Cardiac fibroblast (primary cell): ENCODE data around the gene MAP1LC3B.

Experiments
- DNase-seq, 2 donors: peaks; one replicate each; pipeline versions ENCODE4 v3.0.0 to v3.0.0-alpha.2; 2010; ENCODE audit warnings: low read depth in 2 of 2
- H3K4me3 ChIP-seq, 2 donors: replicated peaks in 1 of 2; 1 replicate in 1 of 2; 2 replicates in 1 of 2; pipeline ENCODE4 v1.5.1; 2011; ENCODE audit warnings: low read depth in 2 of 2, low read length in 2 of 2, mild to moderate bottlenecking in 2 of 2, moderate library complexity in 1 of 2
- TF ChIP-seq, protein P1 (sequence below): IDR thresholded peaks from one replicate; pipeline ENCODE4 v1.5.1; 2011; ENCODE audit warnings: low read depth, mild to moderate bottlenecking, low read length, inconsistent platforms

Gene MAP1LC3B

DNA sequence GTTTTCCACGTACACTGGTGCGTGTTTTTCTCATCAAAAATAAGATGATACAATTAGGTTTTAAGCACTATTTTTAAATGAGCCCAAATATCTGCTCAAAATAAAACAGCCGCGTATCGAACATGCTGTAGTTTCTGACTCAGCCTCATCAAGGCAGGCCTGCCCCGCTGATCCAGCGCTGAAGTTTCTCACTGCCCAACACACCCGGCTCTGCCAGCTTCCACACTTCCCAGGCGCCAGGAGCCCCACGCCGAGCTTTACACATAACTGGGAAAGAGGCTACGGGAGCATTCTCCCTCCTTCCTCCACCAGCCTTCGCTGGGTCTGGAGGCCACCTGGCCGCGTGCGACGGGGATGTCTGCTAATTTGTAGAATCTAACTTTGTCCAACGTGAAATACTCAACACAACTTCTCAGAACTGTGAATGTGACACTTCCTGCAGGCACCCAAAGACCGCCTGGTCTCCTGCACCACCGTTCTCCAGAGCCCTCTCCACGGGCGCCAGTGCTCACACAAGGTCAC lies 42.1 kb downstream of the MAP1LC3B start:
- TF ChIP-seq, protein P1, sequence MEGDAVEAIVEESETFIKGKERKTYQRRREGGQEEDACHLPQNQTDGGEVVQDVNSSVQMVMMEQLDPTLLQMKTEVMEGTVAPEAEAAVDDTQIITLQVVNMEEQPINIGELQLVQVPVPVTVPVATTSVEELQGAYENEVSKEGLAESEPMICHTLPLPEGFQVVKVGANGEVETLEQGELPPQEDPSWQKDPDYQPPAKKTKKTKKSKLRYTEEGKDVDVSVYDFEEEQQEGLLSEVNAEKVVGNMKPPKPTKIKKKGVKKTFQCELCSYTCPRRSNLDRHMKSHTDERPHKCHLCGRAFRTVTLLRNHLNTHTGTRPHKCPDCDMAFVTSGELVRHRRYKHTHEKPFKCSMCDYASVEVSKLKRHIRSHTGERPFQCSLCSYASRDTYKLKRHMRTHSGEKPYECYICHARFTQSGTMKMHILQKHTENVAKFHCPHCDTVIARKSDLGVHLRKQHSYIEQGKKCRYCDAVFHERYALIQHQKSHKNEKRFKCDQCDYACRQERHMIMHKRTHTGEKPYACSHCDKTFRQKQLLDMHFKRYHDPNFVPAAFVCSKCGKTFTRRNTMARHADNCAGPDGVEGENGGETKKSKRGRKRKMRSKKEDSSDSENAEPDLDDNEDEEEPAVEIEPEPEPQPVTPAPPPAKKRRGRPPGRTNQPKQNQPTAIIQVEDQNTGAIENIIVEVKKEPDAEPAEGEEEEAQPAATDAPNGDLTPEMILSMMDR = no peak
- no peak for DNase-seq
- no peak overlapping the region for H3K4me3 ChIP-seq

DNA sequence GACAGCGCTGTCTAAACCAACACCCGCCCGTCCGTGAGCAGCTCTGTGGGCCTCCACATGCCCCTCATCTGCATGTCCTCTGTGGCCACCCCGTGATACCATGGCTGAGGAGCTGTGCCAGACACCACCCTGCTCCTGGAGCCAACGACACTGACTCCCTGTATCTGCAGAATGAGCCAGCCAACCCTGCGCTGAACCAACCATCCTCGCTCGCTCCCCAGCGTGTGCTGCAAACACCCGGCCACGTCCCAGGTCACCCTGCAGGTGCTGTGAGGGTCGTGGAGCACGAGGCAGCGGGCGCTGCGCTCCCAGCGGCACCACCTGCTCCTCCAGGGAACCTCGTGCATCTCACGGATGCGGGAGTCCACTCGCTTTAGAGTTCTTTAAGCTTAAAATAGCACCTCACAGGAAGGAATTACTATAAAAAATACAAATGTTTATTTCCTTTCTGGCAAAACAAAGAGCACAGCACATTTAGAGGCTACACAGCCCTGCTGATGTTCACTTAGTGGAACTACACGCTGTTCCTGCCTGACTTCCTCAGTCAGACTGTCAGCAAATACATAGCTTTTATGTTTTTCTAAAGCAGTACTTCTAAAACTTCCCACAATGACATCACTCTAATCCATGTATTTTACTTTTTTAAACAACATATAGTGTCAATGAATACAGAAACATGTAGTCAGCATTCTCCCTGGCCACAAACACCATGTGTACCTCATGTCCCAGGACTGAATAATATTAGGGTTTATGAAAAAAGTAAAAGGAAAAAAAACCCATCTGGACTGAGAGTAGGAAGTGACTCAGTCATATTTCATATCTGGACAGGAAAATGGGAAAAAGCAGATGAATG lies 43.5 kb downstream of the MAP1LC3B start:
- DNase-seq = peak; percentile 63 to 88

DNA sequence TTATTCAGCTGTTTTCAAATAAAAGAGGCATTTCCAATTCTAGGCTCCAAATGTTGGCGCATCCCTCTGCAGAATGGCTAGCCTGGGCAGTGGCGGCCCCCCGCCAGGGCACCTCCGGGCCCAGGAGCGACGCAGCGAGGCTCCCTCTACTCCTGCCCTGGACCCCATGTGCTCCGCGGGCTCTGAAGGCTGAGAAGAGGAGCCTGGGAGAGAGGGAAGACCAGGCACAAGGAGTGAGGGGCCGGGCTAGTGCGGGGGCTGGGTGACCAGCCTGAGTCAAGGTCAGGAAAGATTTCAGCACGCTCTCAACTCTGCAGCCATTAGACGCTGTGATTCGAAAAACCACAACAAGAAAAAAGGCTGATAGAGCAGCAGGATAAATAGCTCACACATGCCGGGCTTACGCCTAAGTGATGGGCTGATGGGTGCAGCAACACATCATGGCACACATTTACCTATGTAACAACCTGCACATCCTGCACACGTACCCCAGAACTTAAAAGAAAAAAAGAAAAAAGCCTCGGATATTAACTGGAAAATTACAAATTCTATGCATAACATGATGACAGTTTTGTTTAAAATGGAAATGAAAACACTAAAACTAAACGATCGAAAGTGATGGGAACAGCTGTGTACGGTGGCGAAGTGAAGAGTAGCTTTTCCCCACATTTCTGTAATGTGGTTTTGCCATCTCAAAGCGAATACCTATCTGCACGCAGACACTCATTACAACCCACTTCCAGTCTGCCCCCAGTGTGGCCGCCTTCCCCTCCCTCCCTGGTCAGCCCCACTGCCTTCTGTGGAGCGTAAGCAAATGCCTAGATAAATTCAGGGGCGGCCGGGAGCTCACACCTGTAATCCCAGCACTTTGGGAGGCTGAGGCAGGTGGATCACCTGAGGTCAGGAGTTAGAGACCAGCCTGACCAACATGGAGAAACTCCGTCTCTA lies 44.4 kb downstream of the MAP1LC3B start:
- TF ChIP-seq, protein P1 = no peak
- peak overlapping the region; percentile 19 to 21 for H3K4me3 ChIP-seq
- DNase-seq = peak; percentile 57 to 64

More for the DNA sequence above, 43.5 kb downstream of the MAP1LC3B start:
- TF ChIP-seq, protein P1 = no peak
- peak overlapping the region in 1 of 2 donors; percentile 28 for H3K4me3 ChIP-seq

DNA sequence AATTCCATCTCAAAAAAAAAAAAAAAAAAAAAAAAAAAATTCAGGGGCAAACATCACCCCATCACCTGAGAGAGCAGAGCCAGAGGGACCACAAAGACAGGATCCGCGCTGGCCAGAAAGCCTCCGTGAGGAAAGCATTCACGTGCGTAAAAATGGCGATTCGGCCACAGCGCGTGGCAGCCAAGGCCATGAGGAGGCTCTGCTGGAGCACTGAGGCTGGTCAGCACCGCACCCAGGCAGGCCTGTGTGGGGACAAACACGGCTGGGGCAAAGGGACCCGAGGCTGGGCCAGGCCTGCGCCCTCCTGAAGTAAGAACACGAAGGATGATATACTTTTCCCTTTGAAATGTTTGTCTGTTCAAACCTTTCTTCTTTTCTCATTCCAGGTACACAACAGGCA lies 45.2 kb downstream of the MAP1LC3B start:
- no peak overlapping the region for H3K4me3 ChIP-seq
- TF ChIP-seq, protein P1 = no peak
- no peak for DNase-seq

DNA sequence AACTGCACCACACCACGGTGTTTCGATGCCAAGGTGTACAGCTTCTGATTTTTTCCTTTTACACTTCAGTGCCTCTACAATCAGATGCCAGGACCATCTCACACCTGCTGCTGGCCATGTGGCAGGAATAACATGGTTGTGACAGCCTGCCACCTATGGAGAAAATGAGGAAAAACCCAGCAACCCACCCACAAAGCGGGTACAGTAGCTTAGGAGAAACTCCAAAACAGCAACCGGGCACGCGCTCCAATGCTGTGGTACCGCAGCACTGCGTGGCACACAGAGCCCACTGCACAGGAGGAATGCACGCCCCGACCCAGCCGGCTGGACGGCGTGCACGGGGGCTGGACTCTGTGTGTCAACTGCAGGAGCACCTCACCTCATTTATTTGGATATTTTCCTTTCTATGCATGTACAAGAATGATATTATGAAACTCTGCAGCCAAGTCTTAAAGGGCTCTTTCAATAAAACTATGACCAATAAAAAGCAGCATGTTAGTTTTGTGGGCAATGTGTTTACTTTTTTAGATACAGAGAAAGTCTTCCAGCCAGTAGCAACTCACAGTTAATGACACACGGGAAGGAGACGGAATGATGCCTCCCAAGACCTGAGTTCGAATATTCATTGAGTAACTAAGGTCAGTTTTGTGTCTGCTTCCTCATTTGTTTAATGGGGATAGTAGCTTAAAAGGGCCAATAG lies 45.9 kb downstream of the MAP1LC3B start:
- DNase-seq = no peak
- no peak overlapping the region for H3K4me3 ChIP-seq
- TF ChIP-seq, protein P1 = no peak

DNA sequence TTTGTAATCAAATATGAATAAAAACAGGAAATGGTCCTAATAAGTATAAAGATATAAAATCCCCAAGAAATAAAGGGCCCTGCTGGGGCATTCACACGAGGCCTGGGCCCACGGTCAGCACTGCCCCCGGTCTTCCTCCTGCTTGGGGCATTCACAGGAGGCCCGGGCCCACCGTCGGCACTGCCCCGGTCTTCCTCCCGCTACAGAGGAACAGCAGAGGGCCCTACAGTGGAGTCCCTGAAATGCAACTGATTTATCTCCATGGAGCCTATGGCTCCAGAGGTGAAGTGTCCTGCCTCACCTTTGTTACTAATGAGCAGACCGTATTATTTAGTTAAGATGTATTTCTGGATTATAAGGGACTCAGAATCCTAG lies 46.5 kb downstream of the MAP1LC3B start:
- no peak for DNase-seq
- no peak overlapping the region for H3K4me3 ChIP-seq
- TF ChIP-seq, protein P1 = no peak
